Esophagus muscularis mucosa (tissue), 4 donors: Measurements from ENCODE around the gene ASS1. TPM values are rescaled to one million over a fixed set of nuclear protein-coding genes. Genes with fewer than 3 reads are reported as not detected.
A peak's percentile ranks its signal among the peaks of the same experiment; 100 is the strongest.

Experiments
- DNase-seq: peaks from one replicate; pipeline ENCODE4 v3.0.0-alpha.2; 2017; ENCODE audit errors: extremely low spot score
- H3K27ac ChIP-seq, 4 donors: fragments of 200-600 bp; sonication (generic); replicated peaks in 1 of 4; 1 replicate in 3 of 4; 2 replicates in 1 of 4; pipeline ENCODE4 v1.5.1; 2016 to 2019; ENCODE audit warnings: mild to moderate bottlenecking in 1 of 4
- H3K27me3 ChIP-seq, 4 donors: fragments of 200-600 bp; sonication (generic); one replicate each; pipeline versions ENCODE4 v1.5.1 to v1.6.0; 2016 to 2019
- H3K36me3 ChIP-seq, 4 donors: fragments of 200-600 bp; sonication (generic); one replicate each; pipeline ENCODE4 v1.5.1; 2016 to 2019
- H3K4me1 ChIP-seq, 4 donors: fragments of 200-600 bp; sonication (generic); one replicate each; pipeline ENCODE4 v1.5.1; 2016 to 2019
- H3K4me3 ChIP-seq, 4 donors: fragments of 200-600 bp; sonication (generic); 1 replicate in 2 of 4; 2 replicates in 2 of 4; pipeline ENCODE4 v1.5.1; 2016 to 2019; ENCODE audit warnings: mild to moderate bottlenecking in 4 of 4, moderate library complexity in 1 of 4
- H3K9me3 ChIP-seq, 4 donors: fragments of 200-600 bp; sonication (generic); 1 replicate in 3 of 4; 2 replicates in 1 of 4; pipeline ENCODE4 v1.5.1; 2016 to 2019
- EP300 ChIP-seq: sonication (generic); formaldehyde crosslinking; IDR thresholded peaks from one replicate; pipeline ENCODE4 v1.6.1; 2017; ENCODE audit warnings: antibody characterized with exemption
- POLR2A ChIP-seq: fragments of 450-650 bp; IDR thresholded peaks from one replicate; pipeline ENCODE4 v1.6.1; 2017; ENCODE audit warnings: antibody characterized with exemption, moderate library complexity, mild to moderate bottlenecking, low read depth
- POLR2AphosphoS5 ChIP-seq, 2 donors: sonication (generic); formaldehyde crosslinking; IDR thresholded peaks; one replicate each; pipeline ENCODE4 v1.6.1; 2017; ENCODE audit warnings: antibody characterized with exemption in 2 of 2
- WGBS: methylation state at CpG from one replicate; pipeline ENCODE4 v1.1.5; 2018; 5-methylcytosine and 5-hydroxymethylcytosine counted together
- intact Hi-C: fragments of 100-400 bp; cut with DNase I; formaldehyde crosslinking; loops from one replicate; pipeline ENCODE4 v1.15.1; 2023
- total RNA-seq, 4 donors: library from RNA; depleted of rRNA; stranded (reverse); fragments of >200 nt; gene quantifications; one replicate each; pipeline versions ENCODE4 v1.1.0 to v1.2.1, GENCODE V29; 2016
- TF ChIP-seq, protein P1 (sequence below), 3 experiments: fragments of 200-600 bp in 2 of 3; fragments of 450-650 bp in 1 of 3; sonication (generic) in 2 of 3; IDR thresholded peaks; one replicate each; pipeline ENCODE4 v1.5.1; 2017 to 2019; ENCODE audit warnings: antibody characterized with exemption in 3 of 3, mild to moderate bottlenecking in 2 of 3, moderate library complexity in 1 of 3

ASS1 gene
- total RNA-seq, result 100 to 1,000 TPM in 1 of 4 donors, 10 to 100 TPM in 3; 67.7 to 113 (median 97.1) TPM

DNA sequence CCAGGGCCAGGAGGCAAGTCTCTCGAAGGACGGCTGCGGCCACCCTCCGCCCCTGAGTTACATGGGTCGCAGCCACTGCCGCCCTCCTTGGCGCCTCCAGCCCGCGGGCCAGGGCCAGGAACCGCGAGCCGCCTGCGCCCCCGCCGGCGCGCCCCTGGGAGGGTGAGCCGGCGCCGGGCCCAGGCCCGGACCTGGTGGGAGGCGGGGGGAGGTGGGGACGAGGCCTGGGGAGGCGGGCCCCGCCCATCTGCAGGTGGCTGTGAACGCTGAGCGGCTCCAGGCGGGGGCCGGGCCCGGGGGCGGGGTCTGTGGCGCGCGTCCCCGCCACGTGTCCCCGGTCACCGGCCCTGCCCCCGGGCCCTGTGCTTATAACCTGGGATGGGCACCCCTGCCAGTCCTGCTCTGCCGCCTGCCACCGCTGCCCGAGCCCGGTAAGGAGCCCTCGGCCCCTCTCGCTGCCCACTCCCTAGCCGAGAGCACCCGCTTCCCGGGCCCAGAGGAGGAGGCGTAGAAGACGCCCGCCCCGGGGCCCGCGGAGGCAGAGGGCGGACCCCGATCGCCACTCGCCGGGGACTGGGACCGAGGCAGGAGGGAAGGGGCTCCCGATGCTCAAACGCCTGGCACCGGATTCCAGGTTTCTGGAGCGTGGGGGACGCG lies at the start of gene ASS1:
Gene ASS1 (plus strand): TSS at position 397 of the 657 bp plus-strand sequence. CDS start 7,268 bp downstream, outside the sequence.
- peaks cover 44 to 58% (median 52%) of the 10 kb centered on the region in 4 donors for H3K4me1 ChIP-seq
- H3K9me3 ChIP-seq, result peaks cover 0 to 14% (median 8%) of the 10 kb centered on the region in 4 donors
- 0% methylated on average over 6 of the region's 66 CpGs for WGBS
- peak within 1 kb of the TSS; percentile 63 to 73 (median 72) for H3K4me3 ChIP-seq
- H3K27me3 ChIP-seq, result peaks cover 0 to 9% (median 0%) of the 10 kb centered on the region in 4 donors
- H3K36me3 ChIP-seq, result no peaks in the 10 kb centered on the region
- intact Hi-C loops, result no loop called here
- no peak for DNase-seq
- peak within 1 kb of the TSS; percentile 80 to 86 (median 82) for H3K27ac ChIP-seq
- TF ChIP-seq POLR2A, result no peak
- TF ChIP-seq POLR2AphosphoS5 (IDR thresholded peaks at IDR 0.05), result peak; percentile 36 to 71
- TF ChIP-seq, protein P1, sequence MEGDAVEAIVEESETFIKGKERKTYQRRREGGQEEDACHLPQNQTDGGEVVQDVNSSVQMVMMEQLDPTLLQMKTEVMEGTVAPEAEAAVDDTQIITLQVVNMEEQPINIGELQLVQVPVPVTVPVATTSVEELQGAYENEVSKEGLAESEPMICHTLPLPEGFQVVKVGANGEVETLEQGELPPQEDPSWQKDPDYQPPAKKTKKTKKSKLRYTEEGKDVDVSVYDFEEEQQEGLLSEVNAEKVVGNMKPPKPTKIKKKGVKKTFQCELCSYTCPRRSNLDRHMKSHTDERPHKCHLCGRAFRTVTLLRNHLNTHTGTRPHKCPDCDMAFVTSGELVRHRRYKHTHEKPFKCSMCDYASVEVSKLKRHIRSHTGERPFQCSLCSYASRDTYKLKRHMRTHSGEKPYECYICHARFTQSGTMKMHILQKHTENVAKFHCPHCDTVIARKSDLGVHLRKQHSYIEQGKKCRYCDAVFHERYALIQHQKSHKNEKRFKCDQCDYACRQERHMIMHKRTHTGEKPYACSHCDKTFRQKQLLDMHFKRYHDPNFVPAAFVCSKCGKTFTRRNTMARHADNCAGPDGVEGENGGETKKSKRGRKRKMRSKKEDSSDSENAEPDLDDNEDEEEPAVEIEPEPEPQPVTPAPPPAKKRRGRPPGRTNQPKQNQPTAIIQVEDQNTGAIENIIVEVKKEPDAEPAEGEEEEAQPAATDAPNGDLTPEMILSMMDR (IDR thresholded peaks at IDR 0.05), result no peak

DNA sequence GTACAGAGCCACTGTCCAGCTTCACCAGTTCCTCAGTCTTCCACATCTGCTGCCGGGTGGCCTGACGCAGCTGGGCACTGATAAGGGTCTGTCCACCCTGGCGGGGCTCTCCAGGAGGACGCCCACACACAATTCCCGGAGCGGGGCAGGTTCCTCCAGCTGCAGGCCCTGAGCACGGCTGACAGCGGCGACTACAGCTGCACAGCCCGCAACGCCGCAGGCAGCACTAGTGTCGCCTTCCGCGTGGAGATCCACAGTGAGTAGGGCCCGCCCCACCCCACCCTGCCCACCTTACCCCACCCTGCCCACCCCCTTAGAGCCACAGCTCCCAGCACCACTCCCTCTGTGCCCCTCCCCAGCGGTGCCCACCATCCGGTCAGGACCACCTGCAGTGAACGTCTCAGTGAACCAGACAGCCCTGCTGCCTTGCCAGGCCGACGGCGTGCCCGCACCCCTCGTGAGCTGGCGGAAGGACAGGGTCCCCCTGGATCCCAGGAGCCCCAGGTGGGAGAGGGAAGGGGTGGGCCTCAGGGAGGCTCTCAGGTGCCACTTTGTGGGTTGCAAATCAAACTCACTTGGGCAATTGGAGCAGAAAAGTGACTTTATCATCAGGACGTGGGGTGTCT lies 48.8 kb upstream of the ASS1 start:
- peaks cover 0 to 78% (median 36%) of the 10 kb centered on the region in 4 donors for H3K36me3 ChIP-seq

DNA sequence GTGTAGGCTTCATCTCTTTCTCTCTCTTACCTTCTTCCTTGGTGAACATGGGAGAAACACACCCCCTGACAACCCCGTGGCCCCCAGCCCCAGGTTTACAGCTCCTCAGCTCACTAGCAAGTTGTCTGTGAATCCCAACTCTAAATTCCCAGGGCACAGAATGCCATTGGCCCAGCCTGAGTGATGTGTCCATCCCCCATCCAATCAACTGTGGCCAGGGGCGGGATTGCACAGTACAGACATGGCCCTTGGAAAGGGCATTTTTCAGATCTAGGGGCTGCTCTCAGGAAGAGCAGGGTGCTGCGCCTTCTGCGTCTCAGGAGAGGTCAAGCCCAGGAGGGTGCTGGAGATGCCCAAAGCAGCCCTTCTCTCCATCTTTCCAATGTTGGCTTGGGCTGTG lies 48.2 kb upstream of the ASS1 start:
- no peak overlapping the region for H3K4me3 ChIP-seq
- H3K9me3 ChIP-seq, result no peaks in the 10 kb centered on the region
- TF ChIP-seq POLR2A (no peak), EP300 (no peak), POLR2AphosphoS5 (IDR thresholded peaks at IDR 0.05) (no peak)
- TF ChIP-seq, protein P1 (IDR thresholded peaks at IDR 0.05), result no peak
- 64% methylated on average over 1 of the region's 4 CpGs for WGBS
- peaks cover 0 to 78% (median 35%) of the 10 kb centered on the region in 4 donors for H3K36me3 ChIP-seq
- no peak overlapping the region for H3K27ac ChIP-seq
- no peak for DNase-seq
- no peaks in the 10 kb centered on the region for H3K27me3 ChIP-seq
- intact Hi-C loops, result no loop called here
- H3K4me1 ChIP-seq, result no peaks in the 10 kb centered on the region

More for the DNA sequence above, 48.8 kb upstream of the ASS1 start:
- TF ChIP-seq, protein P1 (IDR thresholded peaks at IDR 0.05), result no peak
- TF ChIP-seq POLR2AphosphoS5 (IDR thresholded peaks at IDR 0.05) (no peak), POLR2A (no peak), EP300 (no peak)
- no peaks in the 10 kb centered on the region for H3K27me3 ChIP-seq
- H3K4me3 ChIP-seq, result no peak overlapping the region
- no peak overlapping the region for H3K27ac ChIP-seq
- WGBS, result 100% methylated on average over 4 of the region's 26 CpGs
- H3K4me1 ChIP-seq, result no peaks in the 10 kb centered on the region
- intact Hi-C loops, result no loop called here
- no peaks in the 10 kb centered on the region for H3K9me3 ChIP-seq
- no peak for DNase-seq

DNA sequence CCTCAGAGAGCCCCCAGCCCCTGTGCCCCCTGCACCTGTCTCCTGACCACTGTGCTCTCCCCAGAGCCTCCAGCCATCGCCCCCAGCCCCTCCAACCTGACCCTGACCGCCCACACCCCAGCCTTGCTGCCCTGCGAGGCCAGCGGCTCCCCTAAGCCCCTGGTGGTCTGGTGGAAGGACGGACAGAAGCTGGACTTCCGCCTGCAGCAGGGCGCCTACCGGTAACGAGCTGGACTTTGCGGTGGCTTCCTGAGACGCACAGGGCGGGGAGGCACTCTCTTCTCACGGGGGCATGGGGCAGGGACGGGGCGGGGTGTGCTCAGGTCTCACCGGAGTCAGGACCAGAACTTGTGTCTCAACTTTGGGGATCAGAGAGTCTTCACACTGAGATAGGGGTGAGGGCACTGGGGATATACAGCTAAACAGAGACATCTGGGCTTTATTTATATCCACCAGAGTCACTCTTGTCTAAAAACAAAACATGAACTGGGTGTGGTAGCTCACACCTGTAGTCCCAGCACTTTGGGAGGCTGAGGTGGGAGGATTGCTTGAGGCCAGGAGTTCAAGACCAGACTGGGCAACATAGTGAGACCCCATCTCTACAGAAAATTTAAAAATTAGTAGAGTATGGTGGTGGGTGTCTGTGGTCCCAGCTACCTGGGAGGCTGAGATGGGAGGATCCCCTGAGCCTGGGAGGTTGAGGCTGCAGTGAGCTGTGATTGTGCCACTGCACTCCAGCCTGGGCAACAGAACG lies 46.1 kb upstream of the ASS1 start:
- Histone ChIP-seq H3K4me3 (no peak overlapping the region), H3K4me1 (no peaks in the 10 kb centered on the region), H3K27ac (no peak overlapping the region), H3K9me3 (no peaks in the 10 kb centered on the region), H3K36me3 (peaks cover 0 to 79% (median 33%) of the 10 kb centered on the region in 4 donors), H3K27me3 (no peaks in the 10 kb centered on the region)
- TF ChIP-seq, protein P1 (IDR thresholded peaks at IDR 0.05), result no peak
- no peak for TF ChIP-seq POLR2A
- no peak for TF ChIP-seq POLR2AphosphoS5 (IDR thresholded peaks at IDR 0.05)
- TF ChIP-seq EP300, result no peak
- no peak for DNase-seq
- WGBS, result 86% methylated on average over 12 of the region's 17 CpGs
- intact Hi-C loops, result no loop called here
